ENCODE measurements around the gene C1S. TPM values are rescaled to one million over a fixed set of nuclear protein-coding genes. Genes with fewer than 3 reads are reported as not detected.

Gene C1S
- total and polyA plus RNA-seq, 2 experiments from 2014 or later: 4.9 to 9.7 TPM

GRCh38 chr12:7117670-7118069 is 57.2 kb downstream of the C1S start (continued):
- TF ChIP-seq STAT1 (IDR thresholded peaks at IDR 0.05; ENCODE audit: unreplicated experiment): no peak
- TF ChIP-seq ZNF331 (CRISPR knock-in tag; IDR thresholded peaks at IDR 0.05; ENCODE audit: low read depth): no peak
- TF ChIP-seq, protein P1, sequence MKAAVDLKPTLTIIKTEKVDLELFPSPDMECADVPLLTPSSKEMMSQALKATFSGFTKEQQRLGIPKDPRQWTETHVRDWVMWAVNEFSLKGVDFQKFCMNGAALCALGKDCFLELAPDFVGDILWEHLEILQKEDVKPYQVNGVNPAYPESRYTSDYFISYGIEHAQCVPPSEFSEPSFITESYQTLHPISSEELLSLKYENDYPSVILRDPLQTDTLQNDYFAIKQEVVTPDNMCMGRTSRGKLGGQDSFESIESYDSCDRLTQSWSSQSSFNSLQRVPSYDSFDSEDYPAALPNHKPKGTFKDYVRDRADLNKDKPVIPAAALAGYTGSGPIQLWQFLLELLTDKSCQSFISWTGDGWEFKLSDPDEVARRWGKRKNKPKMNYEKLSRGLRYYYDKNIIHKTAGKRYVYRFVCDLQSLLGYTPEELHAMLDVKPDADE (IDR thresholded peaks at IDR 0.05): no peak
- TF ChIP-seq EZH2phosphoT487 (IDR thresholded peaks at IDR 0.05; ENCODE audit: unreplicated experiment): no peak

GRCh38 chr12:7118881-7119280 is 58.4 kb downstream of the C1S start:
- Histone ChIP-seq H3F3A (replicated peaks; ENCODE audit: low read depth) (no peaks in the 10 kb centered on the region), H3K27me3 (ENCODE audit: insufficient read depth) (no peaks in the 10 kb centered on the region), H2AFZ (no peak overlapping the region), H3K4me3 (no peak overlapping the region), H3K27ac (ENCODE audit: low read depth) (no peak overlapping the region), H3K9me2 (ENCODE audit: insufficient read depth) (no peaks in the 10 kb centered on the region), H3K4me2 (no peak overlapping the region), H4K20me1 (replicated peaks; ENCODE audit: insufficient read depth) (no peaks in the 10 kb centered on the region), H3K36me3 (ENCODE audit: insufficient read depth) (no peaks in the 10 kb centered on the region), H3K79me2 (replicated peaks; ENCODE audit: insufficient read depth) (no peaks in the 10 kb centered on the region), H3K4me1 (ENCODE audit: insufficient read depth) (no peaks in the 10 kb centered on the region)
- peaks cover 3% of the 10 kb centered on the region for H3K27me3 Mint-ChIP-seq (ENCODE audit: insufficient read depth, low read depth, poor library complexity)
- no peaks in the 10 kb centered on the region; the same call in 2 of the 3 replicates for H3K36me3 Mint-ChIP-seq (ENCODE audit: low read depth)
- no peak for ATAC-seq
- no peak for DNase-seq (ENCODE audit: low spot score)
- no peaks in the 10 kb centered on the region for H3K9me3 Mint-ChIP-seq
- H3K4me1 Mint-ChIP-seq: peaks cover 4% of the 10 kb centered on the region
- H3K27ac Mint-ChIP-seq: no peak overlapping the region
- H3K4me3 Mint-ChIP-seq: no peak overlapping the region
- TF ChIP-seq CREB1 (CRISPR knock-in tag; IDR thresholded peaks at IDR 0.05; ENCODE audit: low read depth) (no peak), ZNF114 (CRISPR knock-in tag; IDR thresholded peaks at IDR 0.05) (no peak), POLR2AphosphoS5 (IDR thresholded peaks at IDR 0.05; ENCODE audit: low read depth) (no peak), EZH2phosphoT487 (IDR thresholded peaks at IDR 0.05; ENCODE audit: unreplicated experiment) (no peak), ZNF331 (CRISPR knock-in tag; IDR thresholded peaks at IDR 0.05; ENCODE audit: low read depth) (no peak), EZH2 (IDR thresholded peaks at IDR 0.05; ENCODE audit: low read depth, unreplicated experiment) (no peak), STAT1 (IDR thresholded peaks at IDR 0.05; ENCODE audit: unreplicated experiment) (no peak), NANOG (IDR thresholded peaks at IDR 0.05; ENCODE audit: borderline replicate concordance) (no peak), JUNB (IDR thresholded peaks at IDR 0.05; ENCODE audit: unreplicated experiment) (no peak)
- TF ChIP-seq, protein P2, sequence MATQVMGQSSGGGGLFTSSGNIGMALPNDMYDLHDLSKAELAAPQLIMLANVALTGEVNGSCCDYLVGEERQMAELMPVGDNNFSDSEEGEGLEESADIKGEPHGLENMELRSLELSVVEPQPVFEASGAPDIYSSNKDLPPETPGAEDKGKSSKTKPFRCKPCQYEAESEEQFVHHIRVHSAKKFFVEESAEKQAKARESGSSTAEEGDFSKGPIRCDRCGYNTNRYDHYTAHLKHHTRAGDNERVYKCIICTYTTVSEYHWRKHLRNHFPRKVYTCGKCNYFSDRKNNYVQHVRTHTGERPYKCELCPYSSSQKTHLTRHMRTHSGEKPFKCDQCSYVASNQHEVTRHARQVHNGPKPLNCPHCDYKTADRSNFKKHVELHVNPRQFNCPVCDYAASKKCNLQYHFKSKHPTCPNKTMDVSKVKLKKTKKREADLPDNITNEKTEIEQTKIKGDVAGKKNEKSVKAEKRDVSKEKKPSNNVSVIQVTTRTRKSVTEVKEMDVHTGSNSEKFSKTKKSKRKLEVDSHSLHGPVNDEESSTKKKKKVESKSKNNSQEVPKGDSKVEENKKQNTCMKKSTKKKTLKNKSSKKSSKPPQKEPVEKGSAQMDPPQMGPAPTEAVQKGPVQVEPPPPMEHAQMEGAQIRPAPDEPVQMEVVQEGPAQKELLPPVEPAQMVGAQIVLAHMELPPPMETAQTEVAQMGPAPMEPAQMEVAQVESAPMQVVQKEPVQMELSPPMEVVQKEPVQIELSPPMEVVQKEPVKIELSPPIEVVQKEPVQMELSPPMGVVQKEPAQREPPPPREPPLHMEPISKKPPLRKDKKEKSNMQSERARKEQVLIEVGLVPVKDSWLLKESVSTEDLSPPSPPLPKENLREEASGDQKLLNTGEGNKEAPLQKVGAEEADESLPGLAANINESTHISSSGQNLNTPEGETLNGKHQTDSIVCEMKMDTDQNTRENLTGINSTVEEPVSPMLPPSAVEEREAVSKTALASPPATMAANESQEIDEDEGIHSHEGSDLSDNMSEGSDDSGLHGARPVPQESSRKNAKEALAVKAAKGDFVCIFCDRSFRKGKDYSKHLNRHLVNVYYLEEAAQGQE (IDR thresholded peaks at IDR 0.05; ENCODE audit: unreplicated experiment): no peak
- TF ChIP-seq, protein P3, sequence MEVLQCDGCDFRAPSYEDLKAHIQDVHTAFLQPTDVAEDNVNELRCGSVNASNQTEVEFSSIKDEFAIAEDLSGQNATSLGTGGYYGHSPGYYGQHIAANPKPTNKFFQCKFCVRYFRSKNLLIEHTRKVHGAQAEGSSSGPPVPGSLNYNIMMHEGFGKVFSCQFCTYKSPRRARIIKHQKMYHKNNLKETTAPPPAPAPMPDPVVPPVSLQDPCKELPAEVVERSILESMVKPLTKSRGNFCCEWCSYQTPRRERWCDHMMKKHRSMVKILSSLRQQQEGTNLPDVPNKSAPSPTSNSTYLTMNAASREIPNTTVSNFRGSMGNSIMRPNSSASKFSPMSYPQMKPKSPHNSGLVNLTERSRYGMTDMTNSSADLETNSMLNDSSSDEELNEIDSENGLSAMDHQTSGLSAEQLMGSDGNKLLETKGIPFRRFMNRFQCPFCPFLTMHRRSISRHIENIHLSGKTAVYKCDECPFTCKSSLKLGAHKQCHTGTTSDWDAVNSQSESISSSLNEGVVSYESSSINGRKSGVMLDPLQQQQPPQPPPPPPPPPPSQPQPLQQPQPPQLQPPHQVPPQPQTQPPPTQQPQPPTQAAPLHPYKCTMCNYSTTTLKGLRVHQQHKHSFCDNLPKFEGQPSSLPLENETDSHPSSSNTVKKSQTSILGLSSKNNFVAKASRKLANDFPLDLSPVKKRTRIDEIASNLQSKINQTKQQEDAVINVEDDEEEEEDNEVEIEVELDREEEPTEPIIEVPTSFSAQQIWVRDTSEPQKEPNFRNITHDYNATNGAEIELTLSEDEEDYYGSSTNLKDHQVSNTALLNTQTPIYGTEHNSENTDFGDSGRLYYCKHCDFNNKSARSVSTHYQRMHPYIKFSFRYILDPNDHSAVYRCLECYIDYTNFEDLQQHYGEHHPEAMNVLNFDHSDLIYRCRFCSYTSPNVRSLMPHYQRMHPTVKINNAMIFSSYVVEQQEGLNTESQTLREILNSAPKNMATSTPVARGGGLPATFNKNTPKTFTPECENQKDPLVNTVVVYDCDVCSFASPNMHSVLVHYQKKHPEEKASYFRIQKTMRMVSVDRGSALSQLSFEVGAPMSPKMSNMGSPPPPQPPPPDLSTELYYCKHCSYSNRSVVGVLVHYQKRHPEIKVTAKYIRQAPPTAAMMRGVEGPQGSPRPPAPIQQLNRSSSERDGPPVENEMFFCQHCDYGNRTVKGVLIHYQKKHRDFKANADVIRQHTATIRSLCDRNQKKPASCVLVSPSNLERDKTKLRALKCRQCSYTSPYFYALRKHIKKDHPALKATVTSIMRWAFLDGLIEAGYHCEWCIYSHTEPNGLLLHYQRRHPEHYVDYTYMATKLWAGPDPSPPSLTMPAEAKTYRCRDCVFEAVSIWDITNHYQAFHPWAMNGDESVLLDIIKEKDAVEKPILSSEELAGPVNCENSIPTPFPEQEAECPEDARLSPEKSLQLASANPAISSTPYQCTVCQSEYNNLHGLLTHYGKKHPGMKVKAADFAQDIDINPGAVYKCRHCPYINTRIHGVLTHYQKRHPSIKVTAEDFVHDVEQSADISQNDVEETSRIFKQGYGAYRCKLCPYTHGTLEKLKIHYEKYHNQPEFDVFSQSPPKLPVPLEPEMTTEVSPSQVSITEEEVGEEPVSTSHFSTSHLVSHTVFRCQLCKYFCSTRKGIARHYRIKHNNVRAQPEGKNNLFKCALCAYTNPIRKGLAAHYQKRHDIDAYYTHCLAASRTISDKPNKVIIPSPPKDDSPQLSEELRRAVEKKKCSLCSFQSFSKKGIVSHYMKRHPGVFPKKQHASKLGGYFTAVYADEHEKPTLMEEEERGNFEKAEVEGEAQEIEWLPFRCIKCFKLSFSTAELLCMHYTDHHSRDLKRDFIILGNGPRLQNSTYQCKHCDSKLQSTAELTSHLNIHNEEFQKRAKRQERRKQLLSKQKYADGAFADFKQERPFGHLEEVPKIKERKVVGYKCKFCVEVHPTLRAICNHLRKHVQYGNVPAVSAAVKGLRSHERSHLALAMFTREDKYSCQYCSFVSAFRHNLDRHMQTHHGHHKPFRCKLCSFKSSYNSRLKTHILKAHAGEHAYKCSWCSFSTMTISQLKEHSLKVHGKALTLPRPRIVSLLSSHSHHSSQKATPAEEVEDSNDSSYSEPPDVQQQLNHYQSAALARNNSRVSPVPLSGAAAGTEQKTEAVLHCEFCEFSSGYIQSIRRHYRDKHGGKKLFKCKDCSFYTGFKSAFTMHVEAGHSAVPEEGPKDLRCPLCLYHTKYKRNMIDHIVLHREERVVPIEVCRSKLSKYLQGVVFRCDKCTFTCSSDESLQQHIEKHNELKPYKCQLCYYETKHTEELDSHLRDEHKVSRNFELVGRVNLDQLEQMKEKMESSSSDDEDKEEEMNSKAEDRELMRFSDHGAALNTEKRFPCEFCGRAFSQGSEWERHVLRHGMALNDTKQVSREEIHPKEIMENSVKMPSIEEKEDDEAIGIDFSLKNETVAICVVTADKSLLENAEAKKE (CRISPR knock-in tag; IDR thresholded peaks at IDR 0.05): no peak
- TF ChIP-seq, protein P1 (IDR thresholded peaks at IDR 0.05): no peak
